OCI-LY7 (cell line): Measurements from ENCODE around the gene IFITM10. TPM values are rescaled to one million over a fixed set of nuclear protein-coding genes. Genes with fewer than 3 reads are reported as not detected.

ENCODE experiments used
- BruUV-seq: library from RNA; stranded (reverse); fragments of 400-500 nt; replicated peaks from 2 replicates; lab custom pipeline; 2021; lab: Mats Ljungman, UMichigan
- CTCF ChIA-PET: fragments of 300-600 bp; sonication (Branson Sonifier 250); formaldehyde crosslinking; loops from one replicate; lab custom pipeline; 2022; ENCODE audit warnings: antibody characterized with exemption; ENCODE audit not compliant: unreplicated experiment; lab: Charles Lee
- POLR2A ChIA-PET: fragments of 300-600 bp; sonication (Branson Sonifier 250); formaldehyde crosslinking; loops from one replicate; lab custom pipeline; 2022; ENCODE audit warnings: antibody characterized with exemption; lab: Charles Lee
- DNase-seq: peaks from one replicate; pipeline ENCODE4 v3.0.0-alpha.2; 2015; ENCODE audit warnings: low spot score
- H2AFZ ChIP-seq: fragments of 200-600 bp; sonication (generic), shearing (Covaris generic); 2 replicates; pipeline ENCODE4 v1.6.1; 2014; ENCODE audit warnings: mild to moderate bottlenecking, antibody characterized with exemption, low read length, moderate library complexity
- H3K27ac ChIP-seq: fragments of 200-600 bp; sonication (generic); 2 replicates; pipeline ENCODE4 v1.5.1; 2014; ENCODE audit warnings: mixed run types, low read depth, mild to moderate bottlenecking, moderate library complexity, low read length, inconsistent platforms; ENCODE audit not compliant: poor library complexity, severe bottlenecking
- H3K36me3 ChIP-seq: fragments of 200-600 bp; sonication (generic); 2 replicates; pipeline ENCODE4 v1.6.1; 2014; ENCODE audit warnings: mild to moderate bottlenecking, antibody characterized with exemption, low read length, moderate library complexity, mixed read lengths; ENCODE audit not compliant: insufficient read depth
- H3K4me1 ChIP-seq: fragments of 200-600 bp; sonication (generic); 2 replicates; pipeline ENCODE4 v1.5.1; 2014; ENCODE audit warnings: mild to moderate bottlenecking, low read length; ENCODE audit not compliant: insufficient read depth, poor library complexity, severe bottlenecking
- H3K4me2 ChIP-seq: fragments of 200-600 bp; sonication (generic); 2 replicates; pipeline ENCODE4 v1.6.1; 2014; ENCODE audit warnings: mild to moderate bottlenecking, low read length
- H3K4me3 ChIP-seq: fragments of 200-600 bp; sonication (generic); 2 replicates; pipeline ENCODE4 v1.5.1; 2014; ENCODE audit warnings: mild to moderate bottlenecking, low read depth, low read length; ENCODE audit not compliant: poor library complexity, severe bottlenecking
- H3K79me2 ChIP-seq: fragments of 200-600 bp; sonication (generic); 2 replicates; pipeline ENCODE4 v1.6.1; 2016; ENCODE audit warnings: low read depth, mild to moderate bottlenecking, low read length, moderate library complexity, mixed read lengths; ENCODE audit not compliant: insufficient read depth
- H3K9me2 ChIP-seq: fragments of 200-600 bp; sonication (generic); 2 replicates; pipeline ENCODE4 v1.6.1; 2016; ENCODE audit warnings: mild to moderate bottlenecking, low read length, mixed read lengths; ENCODE audit not compliant: insufficient read depth
- H3K9me3 ChIP-seq: fragments of 200-600 bp; sonication (generic); 2 replicates; pipeline ENCODE4 v1.6.1; 2014; ENCODE audit warnings: mild to moderate bottlenecking, mixed run types, low read length, mixed read lengths
- H4K20me1 ChIP-seq: fragments of 200-600 bp; sonication (generic); 2 replicates; pipeline ENCODE4 v1.6.1; 2014; ENCODE audit warnings: mild to moderate bottlenecking, antibody characterized with exemption, low read length, moderate library complexity, mixed read lengths; ENCODE audit not compliant: insufficient read depth
- EZH2phosphoT487 ChIP-seq: fragments of 200-600 bp; sonication (generic); IDR thresholded peaks from 2 replicates; pipeline ENCODE4 v1.6.1; 2018; ENCODE audit warnings: low read depth, borderline replicate concordance, mild to moderate bottlenecking, mixed run types, antibody characterized with exemption, low read length, moderate library complexity, mixed read lengths
- intact Hi-C: fragments of 100-400 bp; cut with micrococcal nuclease; formaldehyde crosslinking; loops from one replicate; pipeline ENCODE4 v1.10.0; 2022; ENCODE audit not compliant: unreplicated experiment
- total RNA-seq, 2 experiments: library from RNA; depleted of rRNA in 1 of 2; stranded (reverse); fragments of >200 nt in 1 of 2; shearing (Covaris generic) in 1 of 2; gene quantifications; 2 replicates each; pipeline ENCODE4 v1.2.3, GENCODE V29; 2014 to 2022
- TF ChIP-seq, protein P1 (sequence below): fragments of 200-600 bp; sonication (generic); conservative IDR thresholded peaks from 2 replicates; pipeline ENCODE4 v1.5.1; 2014; ENCODE audit warnings: mild to moderate bottlenecking, antibody characterized with exemption, low read length, moderate library complexity, mixed read lengths

Gene IFITM10
- total RNA-seq, 2 experiments from 2014 or later: 0.30 to 0.38 TPM

DNA sequence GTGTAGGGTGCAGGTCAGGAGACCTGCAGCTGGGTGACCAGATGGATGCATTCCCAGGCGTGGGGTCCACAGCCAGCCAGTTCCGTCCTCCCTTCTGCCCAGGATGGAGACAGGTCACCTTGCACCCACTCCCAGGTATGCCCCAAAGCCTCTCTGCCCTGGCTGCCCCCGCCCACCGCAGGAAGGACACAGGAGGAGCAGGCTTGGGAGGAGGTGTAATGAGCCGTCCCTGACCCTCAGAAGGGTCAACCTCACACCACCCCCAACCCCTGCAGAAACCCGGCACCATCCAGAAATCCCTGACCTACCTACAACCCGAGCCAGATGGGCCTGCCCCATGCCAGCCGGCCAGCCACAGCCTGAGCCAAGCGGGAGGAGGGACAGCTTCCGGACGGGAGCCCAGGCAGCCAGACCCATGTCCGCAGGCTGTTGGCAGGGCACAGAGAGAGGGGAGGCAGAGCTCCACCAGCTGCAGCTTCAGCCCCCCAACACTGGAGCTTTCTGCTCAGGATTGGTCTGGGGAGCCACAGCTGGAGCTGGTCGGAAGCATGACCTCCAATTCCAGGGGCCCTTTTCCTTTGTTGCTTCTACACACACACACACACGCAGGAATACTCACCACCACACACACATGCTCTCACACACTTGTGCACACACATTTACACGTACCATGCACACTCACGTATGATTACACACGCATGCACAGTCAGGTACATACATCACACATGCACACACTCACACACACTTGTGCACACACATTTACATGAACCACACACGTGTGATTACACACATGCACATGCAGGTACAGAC lies 5.3 kb downstream of the IFITM10 start:
- POLR2A ChIA-PET: no interaction called here
- no peak overlapping the region for H2AFZ ChIP-seq
- H3K4me3 ChIP-seq: no peak overlapping the region
- intact Hi-C loops: no loop called here
- no TSS peak for BruUV-seq
- peaks cover 4% of the 10 kb centered on the region; the same call in 1 of the 2 replicates for H3K9me3 ChIP-seq
- no peak overlapping the region for H3K27ac ChIP-seq
- H4K20me1 ChIP-seq: no peaks in the 10 kb centered on the region
- DNase-seq: no peak
- CTCF ChIA-PET: no interaction called here
- H3K36me3 ChIP-seq: no peaks in the 10 kb centered on the region
- H3K9me2 ChIP-seq: no peaks in the 10 kb centered on the region
- H3K79me2 ChIP-seq: no peaks in the 10 kb centered on the region
- no peak for TF ChIP-seq EZH2phosphoT487
- TF ChIP-seq, protein P1, sequence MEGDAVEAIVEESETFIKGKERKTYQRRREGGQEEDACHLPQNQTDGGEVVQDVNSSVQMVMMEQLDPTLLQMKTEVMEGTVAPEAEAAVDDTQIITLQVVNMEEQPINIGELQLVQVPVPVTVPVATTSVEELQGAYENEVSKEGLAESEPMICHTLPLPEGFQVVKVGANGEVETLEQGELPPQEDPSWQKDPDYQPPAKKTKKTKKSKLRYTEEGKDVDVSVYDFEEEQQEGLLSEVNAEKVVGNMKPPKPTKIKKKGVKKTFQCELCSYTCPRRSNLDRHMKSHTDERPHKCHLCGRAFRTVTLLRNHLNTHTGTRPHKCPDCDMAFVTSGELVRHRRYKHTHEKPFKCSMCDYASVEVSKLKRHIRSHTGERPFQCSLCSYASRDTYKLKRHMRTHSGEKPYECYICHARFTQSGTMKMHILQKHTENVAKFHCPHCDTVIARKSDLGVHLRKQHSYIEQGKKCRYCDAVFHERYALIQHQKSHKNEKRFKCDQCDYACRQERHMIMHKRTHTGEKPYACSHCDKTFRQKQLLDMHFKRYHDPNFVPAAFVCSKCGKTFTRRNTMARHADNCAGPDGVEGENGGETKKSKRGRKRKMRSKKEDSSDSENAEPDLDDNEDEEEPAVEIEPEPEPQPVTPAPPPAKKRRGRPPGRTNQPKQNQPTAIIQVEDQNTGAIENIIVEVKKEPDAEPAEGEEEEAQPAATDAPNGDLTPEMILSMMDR: no peak
- H3K4me2 ChIP-seq: no peak overlapping the region
- H3K4me1 ChIP-seq: no peaks in the 10 kb centered on the region

DNA sequence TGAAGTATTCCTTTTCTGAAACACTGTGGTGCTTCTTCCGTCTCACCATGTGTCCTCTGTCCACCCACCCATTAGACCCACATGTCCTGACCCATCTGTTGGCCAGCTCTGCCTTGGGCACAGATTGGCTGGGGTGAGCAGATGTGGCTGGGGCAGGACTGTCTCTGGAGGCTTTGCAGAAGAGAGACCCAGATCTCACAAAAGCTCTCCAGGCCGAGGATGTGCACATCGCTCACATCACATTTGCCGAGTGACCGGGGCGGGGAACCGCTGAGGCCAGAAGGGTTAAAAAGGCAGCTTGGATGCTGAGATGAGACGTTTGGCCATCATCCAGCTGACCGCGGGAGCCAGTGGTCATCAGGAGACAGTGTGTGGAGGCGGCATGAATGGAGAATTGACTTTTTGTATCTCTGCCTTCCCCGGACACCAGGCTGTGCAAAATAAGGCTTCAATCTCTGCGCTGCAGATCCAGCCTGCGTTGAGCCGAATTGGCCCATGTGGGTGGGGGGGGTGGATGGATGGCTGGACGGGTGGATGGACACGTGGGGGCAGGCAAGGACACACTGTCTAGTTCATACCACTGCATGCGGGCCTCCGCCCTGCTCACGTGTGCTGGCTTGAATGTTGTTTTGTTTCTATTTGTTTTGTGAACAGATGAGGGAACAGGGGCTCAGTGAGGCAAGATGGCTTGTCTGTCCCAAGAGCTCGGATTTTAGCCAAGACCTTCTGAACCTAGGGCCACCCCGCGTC lies 6.1 kb downstream of the IFITM10 start:
- DNase-seq: no peak
- Histone ChIP-seq H3K9me3 (peaks cover 4% of the 10 kb centered on the region; the same call in 1 of the 2 replicates), H3K4me3 (no peak overlapping the region), H3K4me2 (no peak overlapping the region), H3K27ac (no peak overlapping the region), H3K9me2 (no peaks in the 10 kb centered on the region), H3K79me2 (no peaks in the 10 kb centered on the region), H4K20me1 (no peaks in the 10 kb centered on the region), H3K4me1 (no peaks in the 10 kb centered on the region), H2AFZ (no peak overlapping the region), H3K36me3 (no peaks in the 10 kb centered on the region)
- no peak for TF ChIP-seq EZH2phosphoT487
- TF ChIP-seq, protein P1: no peak
- BruUV-seq: no TSS peak
- POLR2A ChIA-PET: no interaction called here
- CTCF ChIA-PET: no interaction called here
- intact Hi-C loops: no loop called here
